CD1c-positive myeloid dendritic cell (primary cell): ENCODE results near the gene LBR.

Experiments used
- DNase-seq: peaks from one replicate; pipeline ENCODE4 v3.0.0-alpha.2; 2016; ENCODE audit errors: extremely low spot score

Gene LBR

GRCh38 chr1:225374996-225375395, 52.8 kb downstream of the LBR start:
- no peak for DNase-seq

GRCh38 chr1:225373155-225373554, 54.7 kb downstream of the LBR start:
- no peak for DNase-seq

- DNase-seq = no peak
Observed at GRCh38 chr1:225371366-225372010, 56.4 kb downstream of the LBR start.

- DNase-seq = no peak
Observed at GRCh38 chr1:225368036-225368552, 59.7 kb downstream of the LBR start.

GRCh38 chr1:225366552-225366951, 61.3 kb downstream of the LBR start:
- no peak for DNase-seq

- no peak for DNase-seq
Observed at GRCh38 chr1:225366018-225366417, 61.8 kb downstream of the LBR start.

GRCh38 chr1:225364439-225364838, 63.4 kb downstream of the LBR start:
- DNase-seq = no peak

- no peak for DNase-seq
Observed at GRCh38 chr1:225362805-225363204, 65.0 kb downstream of the LBR start.

- no peak for DNase-seq
Observed at GRCh38 chr1:225361176-225361575, 66.7 kb downstream of the LBR start.

GRCh38 chr1:225360119-225360518, 67.7 kb downstream of the LBR start:
- no peak for DNase-seq

GRCh38 chr1:225355863-225356262, 72.0 kb downstream of the LBR start:
- DNase-seq = no peak

- DNase-seq = no peak
Observed at GRCh38 chr1:225354906-225355305, 72.9 kb downstream of the LBR start.
